Activated CD8-positive, alpha-beta memory T cell treated with anti-CD3 and anti-CD28 coated beads for 1 hour (primary cell): ENCODE data around the gene AHNAK.
A peak's percentile ranks its signal among the peaks of the same experiment; 100 is the strongest.
"Not testable (repeated sequence)": the region's sequence is repeated elsewhere in the genome, so short reads cannot be mapped to it uniquely, and the experiment has no call there.

Source experiments
- DNase-seq, 2 donors: peaks; one replicate each; pipeline ENCODE4 v3.0.0-alpha.2; 2020; ENCODE audit warnings: low read depth in 1 of 2; ENCODE audit errors: extremely low read depth in 1 of 2

AHNAK gene

GRCh38 chr11:62553839-62554361 is 7.3 kb upstream of the AHNAK start:
- no peak for DNase-seq

DNA sequence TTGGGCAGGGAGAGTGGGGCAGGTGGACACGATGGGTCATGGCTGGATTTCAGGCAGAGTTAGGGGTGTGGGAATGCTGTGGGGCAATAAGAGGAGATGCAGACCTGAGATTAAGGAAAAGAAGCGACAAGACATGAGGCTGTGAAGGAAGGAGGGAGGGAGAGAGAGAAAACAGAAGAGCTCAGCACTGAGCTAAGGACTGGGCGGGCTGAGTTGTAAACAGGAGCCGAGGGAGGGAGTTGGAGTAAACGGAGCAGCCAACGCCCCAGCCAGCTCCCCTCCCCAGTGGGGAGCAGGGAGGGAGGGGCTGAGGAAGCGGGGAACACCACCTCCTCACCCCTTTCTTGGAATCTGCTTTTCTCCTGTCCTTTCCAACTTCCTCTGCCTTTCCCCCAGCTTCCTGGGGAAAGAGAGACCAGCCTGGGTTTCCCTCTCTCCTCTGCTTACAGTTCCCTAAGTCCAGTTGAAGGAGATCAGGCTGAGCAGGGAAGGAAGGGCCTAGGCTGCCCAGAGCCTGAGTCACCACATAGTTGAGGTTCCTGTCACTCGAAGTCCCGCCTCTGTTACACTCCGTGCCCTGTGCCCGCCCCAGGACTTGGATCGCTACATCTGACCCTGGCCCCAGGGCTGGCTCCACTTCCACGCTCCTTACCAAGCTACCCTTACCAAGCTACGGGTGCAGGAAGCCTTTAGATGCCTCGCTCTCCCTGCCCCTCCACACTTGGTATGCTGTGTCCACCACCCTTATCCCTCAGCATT is 6.7 kb upstream of the AHNAK start:
- peak in 1 of 2 donors; percentile 39 for DNase-seq

GRCh38 chr11:62552485-62553079 is 6.0 kb upstream of the AHNAK start:
- no peak for DNase-seq

GRCh38 chr11:62550478-62550877 is 3.9 kb upstream of the AHNAK start:
- DNase-seq: not testable (repeated sequence)

DNA sequence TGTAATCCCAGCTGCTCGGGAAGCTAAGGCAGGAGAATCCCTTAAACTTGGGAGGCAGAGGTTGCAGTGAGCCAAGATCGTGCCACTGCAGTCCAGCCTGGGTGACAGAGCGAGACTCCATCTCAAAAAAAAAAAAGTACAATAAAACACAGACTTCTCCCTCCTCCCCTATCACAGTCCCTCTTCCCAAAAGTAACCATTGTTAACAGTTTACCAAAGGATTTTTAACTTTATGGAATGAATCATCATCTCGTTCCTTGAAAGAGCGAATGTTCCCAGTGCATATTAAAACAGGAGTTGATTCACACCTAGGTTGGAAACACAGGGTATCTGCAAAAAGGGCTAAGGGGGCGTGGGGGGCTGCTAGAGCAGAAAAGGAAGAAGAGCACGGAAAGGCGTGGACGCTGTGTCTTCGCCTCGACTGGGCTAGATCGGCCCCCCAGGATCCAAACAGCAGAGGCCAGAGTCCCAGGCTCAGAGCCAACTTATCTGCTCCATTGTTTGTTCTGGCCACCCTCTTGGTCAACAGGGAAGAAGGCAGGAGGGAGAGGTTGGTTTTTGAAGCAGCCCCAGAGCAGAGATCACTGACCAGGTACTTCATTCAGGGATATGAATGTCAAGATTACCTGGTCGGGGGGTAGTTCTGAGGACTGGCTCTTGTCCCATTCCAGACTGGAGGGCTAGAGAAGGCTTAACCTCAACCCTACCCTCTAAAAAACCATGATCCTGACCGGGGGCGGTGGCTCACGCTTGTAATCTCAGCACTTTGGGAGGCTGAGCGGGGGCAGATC is 2.1 kb upstream of the AHNAK start:
- DNase-seq: no peak

DNA sequence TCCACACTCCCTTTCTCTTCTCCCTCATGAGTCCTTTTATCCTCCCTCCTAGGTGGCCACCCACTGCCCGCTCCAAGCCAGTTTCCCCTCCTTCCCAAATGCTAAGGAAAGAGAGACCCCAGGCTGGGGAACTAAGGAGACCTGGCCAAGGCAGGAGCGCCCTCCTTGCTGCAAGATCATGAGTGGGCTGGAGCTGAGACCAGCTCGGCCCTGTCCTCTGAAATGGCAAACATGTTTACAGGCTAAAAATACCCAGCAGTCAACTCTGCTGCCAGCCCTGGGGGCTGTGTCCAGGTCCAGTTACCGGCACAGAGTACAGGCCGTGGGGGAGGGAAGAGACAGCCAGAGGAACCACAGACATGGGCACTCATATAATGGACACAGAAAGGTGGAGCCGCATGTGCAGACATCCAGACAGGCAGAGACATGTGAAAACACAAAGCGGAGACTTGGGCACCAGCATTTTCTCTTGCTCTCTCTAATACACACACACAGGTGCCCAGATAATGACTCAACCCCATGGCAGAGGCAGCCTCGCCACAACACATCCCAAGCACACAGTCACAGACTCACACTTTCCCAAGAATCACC is 1.2 kb upstream of the AHNAK start:
- DNase-seq: no peak

- no peak for DNase-seq
Measured at GRCh38 chr11:62546929-62547625, 471 bp upstream of the AHNAK start.

- DNase-seq: peak; percentile 43 to 53
Measured at GRCh38 chr11:62545437-62546243, 966 bp downstream of the AHNAK start.

GRCh38 chr11:62544581-62545436 is 1.8 kb downstream of the AHNAK start:
- no peak for DNase-seq

GRCh38 chr11:62543680-62544444 is 2.7 kb downstream of the AHNAK start:
- DNase-seq: no peak

DNA sequence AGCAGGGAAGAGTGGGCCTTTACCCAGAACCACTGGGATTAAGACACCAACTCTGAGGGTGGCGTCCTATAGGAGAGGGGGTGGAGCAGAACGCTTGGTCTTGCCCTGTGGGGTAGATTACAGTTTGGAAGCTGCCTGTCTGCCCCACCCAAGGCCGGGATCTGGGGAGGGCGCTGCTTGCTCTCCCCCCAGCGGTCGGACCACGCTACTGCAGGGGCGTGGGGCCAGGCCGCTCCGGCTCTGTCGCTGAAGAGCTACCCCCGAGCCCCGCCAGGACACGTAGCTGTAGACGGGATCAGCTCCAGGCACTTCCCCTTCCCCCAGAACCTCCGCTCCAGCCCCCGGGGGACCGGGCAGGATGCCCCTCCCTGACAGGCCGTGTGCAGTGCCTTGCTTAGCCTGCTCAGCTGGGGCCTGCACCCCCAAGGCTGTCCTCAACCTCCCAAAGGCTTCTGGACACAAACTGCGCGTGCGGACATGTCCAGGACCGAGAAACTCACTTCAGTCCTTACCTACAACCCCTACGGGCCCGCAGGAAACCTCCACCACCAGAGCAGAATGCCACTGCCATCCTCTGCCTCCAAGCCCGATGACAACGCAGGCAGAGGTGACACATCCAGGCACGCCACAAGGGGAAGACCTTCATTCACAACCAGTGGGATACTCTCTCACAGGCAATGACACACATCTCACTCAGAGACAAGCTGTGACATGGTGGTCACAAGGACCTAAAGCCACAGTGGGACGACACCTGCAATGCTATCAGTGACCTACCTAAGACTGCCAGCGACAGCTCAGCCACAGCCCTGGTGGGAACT is 3.6 kb downstream of the AHNAK start:
- peak in 1 of 2 donors; percentile 63 for DNase-seq

GRCh38 chr11:62542111-62542745 is 4.4 kb downstream of the AHNAK start:
- no peak for DNase-seq

- DNase-seq: no peak
Measured at GRCh38 chr11:62540804-62541701, 5.6 kb downstream of the AHNAK start.

DNA sequence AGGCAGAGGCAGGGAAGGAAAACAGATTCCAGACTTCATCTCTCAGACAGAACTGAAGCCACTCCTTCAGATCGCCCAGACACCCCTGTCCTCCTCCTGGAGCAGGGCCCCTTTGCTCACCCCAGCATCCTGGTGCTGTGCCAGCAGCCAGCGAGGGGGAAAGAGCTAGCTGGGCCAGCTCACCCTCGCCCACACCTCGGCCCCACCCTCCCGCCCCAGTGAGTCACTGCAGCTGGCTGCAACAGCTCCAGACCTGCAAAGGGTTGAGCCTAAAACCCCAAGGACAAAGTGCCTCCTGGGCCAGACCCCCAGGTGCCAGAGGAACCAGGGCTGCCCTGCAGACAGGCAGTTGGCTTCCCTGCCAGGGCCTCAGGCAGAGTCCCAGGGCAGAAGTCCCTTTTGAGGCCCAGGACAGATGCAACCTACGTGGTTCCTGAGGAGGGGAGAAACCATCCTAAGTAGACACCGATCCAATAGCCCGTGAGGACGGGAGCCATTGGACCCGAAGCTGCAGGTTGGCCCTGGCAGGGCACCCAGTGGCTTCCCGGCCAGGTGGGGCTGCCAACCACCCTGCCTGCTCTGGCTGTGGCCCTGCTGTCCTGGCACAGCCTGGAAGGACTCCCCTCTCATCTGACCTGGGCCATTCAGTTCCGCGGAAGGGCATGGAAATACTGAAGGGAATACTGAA is 7.2 kb downstream of the AHNAK start:
- no peak for DNase-seq
